Liver (tissue), 9 donors: ENCODE results near the gene SH3BP1. TPM values are rescaled to one million over a fixed set of nuclear protein-coding genes. Genes with fewer than 3 reads are reported as not detected.

Experiments
- DNase-seq: peaks from one replicate; pipeline ENCODE4 v3.0.0-alpha.2; 2017; ENCODE audit warnings: low spot score
- H3K27ac ChIP-seq, 2 donors: one replicate each; pipeline ENCODE4 v1.7.0; 2013; ENCODE audit warnings: inconsistent platforms in 2 of 2, low read length in 2 of 2, control low read depth in 1 of 2, low read depth in 1 of 2, mild to moderate bottlenecking in 1 of 2
- H3K27me3 ChIP-seq, 4 donors: one replicate each; pipeline versions ENCODE4 v1.6.1 to v1.7.0; 2013; ENCODE audit warnings: low read length in 3 of 4, inconsistent platforms in 1 of 4, mild to moderate bottlenecking in 1 of 4, moderate library complexity in 1 of 4; ENCODE audit not compliant: control insufficient read depth in 4 of 4, insufficient read depth in 4 of 4
- H3K36me3 ChIP-seq, 4 donors: one replicate each; pipeline versions ENCODE4 v1.6.1 to v1.7.0; 2013; ENCODE audit warnings: low read length in 3 of 4, mild to moderate bottlenecking in 3 of 4, low read depth in 1 of 4, moderate library complexity in 1 of 4; ENCODE audit not compliant: control insufficient read depth in 4 of 4, insufficient read depth in 3 of 4
- H3K4me1 ChIP-seq, 4 donors: one replicate each; pipeline versions ENCODE4 v1.6.1 to v1.7.0; 2013; ENCODE audit warnings: low read length in 3 of 4, mild to moderate bottlenecking in 3 of 4, moderate library complexity in 1 of 4; ENCODE audit not compliant: control insufficient read depth in 4 of 4, insufficient read depth in 4 of 4
- H3K4me3 ChIP-seq, 3 donors: one replicate each; pipeline versions ENCODE4 v1.6.1 to v1.7.0; 2013; ENCODE audit warnings: low read length in 3 of 3, control low read depth in 1 of 3, low read depth in 1 of 3, mild to moderate bottlenecking in 1 of 3
- H3K9ac ChIP-seq, 2 donors: one replicate each; pipeline ENCODE4 v1.7.0; 2013; ENCODE audit warnings: low read length in 2 of 2, mild to moderate bottlenecking in 2 of 2, moderate library complexity in 2 of 2, control low read depth in 1 of 2, low read depth in 1 of 2
- H3K9me3 ChIP-seq, 4 donors: one replicate each; pipeline versions ENCODE4 v1.6.1 to v1.7.0; 2013; ENCODE audit warnings: low read length in 3 of 4; ENCODE audit not compliant: control insufficient read depth in 4 of 4
- EGR1 ChIP-seq, 2 donors: IDR thresholded peaks; 2 replicates each; pipeline ENCODE4 v1.6.1; 2016 to 2018; ENCODE audit warnings: antibody characterized with exemption in 2 of 2, low read depth in 2 of 2
- FOXA1 ChIP-seq: IDR thresholded peaks from 2 replicates; pipeline ENCODE4 v1.6.1; 2016; ENCODE audit warnings: antibody characterized with exemption
- HNF4A ChIP-seq, 2 donors: conservative IDR thresholded peaks; 2 replicates each; pipeline ENCODE4 v1.6.1; 2016; ENCODE audit warnings: antibody characterized with exemption in 2 of 2, mild to moderate bottlenecking in 2 of 2
- RXRA ChIP-seq, 2 donors: IDR thresholded peaks; 2 replicates each; pipeline ENCODE4 v1.6.1; 2017 to 2018; ENCODE audit warnings: antibody characterized with exemption in 2 of 2, mild to moderate bottlenecking in 1 of 2
- SP1 ChIP-seq: IDR thresholded peaks from 2 replicates; pipeline ENCODE4 v1.6.1; 2018; ENCODE audit warnings: antibody characterized with exemption, mild to moderate bottlenecking
- TAF1 ChIP-seq: conservative IDR thresholded peaks from 2 replicates; pipeline ENCODE4 v1.6.1; 2016; ENCODE audit warnings: antibody characterized with exemption, mild to moderate bottlenecking
- ZBTB33 ChIP-seq: IDR thresholded peaks from 2 replicates; pipeline ENCODE4 v1.6.1; 2016; ENCODE audit warnings: antibody characterized with exemption
- WGBS: extraction: QIAGEN DNeasy Blood & Tissue Kit; methylation state at CpG from one replicate; pipeline ENCODE4 v1.1.7; 2013; 5-methylcytosine and 5-hydroxymethylcytosine counted together
- polyA plus RNA-seq, 2 donors: library from polyadenylated mRNA; stranded (reverse) in 1 of 2; unstranded in 1 of 2; fragments of 200-250 nt in 1 of 2; fragments of >200 nt in 1 of 2; fragmentation: Nextera tagmentation in 1 of 2; extraction: Ambion mirVana in 1 of 2; gene quantifications; one replicate each; pipeline versions ENCODE4 v1.2.1 to v1.2.3, GENCODE V29; 2013 to 2015
- total RNA-seq, 2 donors: library from RNA; depleted of rRNA; stranded (reverse); fragments of >200 nt; gene quantifications; one replicate each; pipeline ENCODE4 v1.2.3, GENCODE V29; 2014
- TF ChIP-seq, protein P1 (sequence below): IDR thresholded peaks from 2 replicates; pipeline ENCODE4 v1.6.1; 2016; ENCODE audit warnings: antibody characterized with exemption, mild to moderate bottlenecking
- TF ChIP-seq, protein P2 (sequence below): fragments of 150-350 bp; IDR thresholded peaks from 2 replicates; pipeline ENCODE4 v1.5.1; 2017; ENCODE audit warnings: improper control_type of control experiment, low read depth, low read length; ENCODE audit not compliant: missing input control
- donor health status: healthy.
- donor health status: healthy.
- donor health status: healthy.
- donor health status: healthy.
- donor health status: healthy.

SH3BP1 gene
- total and polyA plus RNA-seq, 4 donors: 0.24 to 8.2 (median 2.7) TPM

GRCh38 chr22:37616201-37617083 lies 23.0 kb upstream of the SH3BP1 start:
- Histone ChIP-seq H3K36me3 (peaks cover 5 to 48% (median 20%) of the 10 kb centered on the region in 4 donors), H3K9ac (no peak overlapping the region), H3K4me3 (no peak overlapping the region), H3K4me1 (peaks cover 0 to 4% (median 0%) of the 10 kb centered on the region in 4 donors), H3K27ac (no peak overlapping the region), H3K27me3 (no peaks in the 10 kb centered on the region), H3K9me3 (no peaks in the 10 kb centered on the region)
- WGBS: 95% methylated on average over 27 of the region's 27 CpGs
- TF ChIP-seq FOXA1: no peak
- TF ChIP-seq EGR1 (IDR thresholded peaks at IDR 0.05; ENCODE audit: low read depth in 2 of 2): no peak
- no peak for TF ChIP-seq RXRA (IDR thresholded peaks at IDR 0.05)
- TF ChIP-seq SP1: no peak
- TF ChIP-seq ZBTB33: no peak
- TF ChIP-seq HNF4A (conservative IDR thresholded peaks at IDR 0.05): no peak
- no peak for TF ChIP-seq TAF1
- TF ChIP-seq, protein P1, sequence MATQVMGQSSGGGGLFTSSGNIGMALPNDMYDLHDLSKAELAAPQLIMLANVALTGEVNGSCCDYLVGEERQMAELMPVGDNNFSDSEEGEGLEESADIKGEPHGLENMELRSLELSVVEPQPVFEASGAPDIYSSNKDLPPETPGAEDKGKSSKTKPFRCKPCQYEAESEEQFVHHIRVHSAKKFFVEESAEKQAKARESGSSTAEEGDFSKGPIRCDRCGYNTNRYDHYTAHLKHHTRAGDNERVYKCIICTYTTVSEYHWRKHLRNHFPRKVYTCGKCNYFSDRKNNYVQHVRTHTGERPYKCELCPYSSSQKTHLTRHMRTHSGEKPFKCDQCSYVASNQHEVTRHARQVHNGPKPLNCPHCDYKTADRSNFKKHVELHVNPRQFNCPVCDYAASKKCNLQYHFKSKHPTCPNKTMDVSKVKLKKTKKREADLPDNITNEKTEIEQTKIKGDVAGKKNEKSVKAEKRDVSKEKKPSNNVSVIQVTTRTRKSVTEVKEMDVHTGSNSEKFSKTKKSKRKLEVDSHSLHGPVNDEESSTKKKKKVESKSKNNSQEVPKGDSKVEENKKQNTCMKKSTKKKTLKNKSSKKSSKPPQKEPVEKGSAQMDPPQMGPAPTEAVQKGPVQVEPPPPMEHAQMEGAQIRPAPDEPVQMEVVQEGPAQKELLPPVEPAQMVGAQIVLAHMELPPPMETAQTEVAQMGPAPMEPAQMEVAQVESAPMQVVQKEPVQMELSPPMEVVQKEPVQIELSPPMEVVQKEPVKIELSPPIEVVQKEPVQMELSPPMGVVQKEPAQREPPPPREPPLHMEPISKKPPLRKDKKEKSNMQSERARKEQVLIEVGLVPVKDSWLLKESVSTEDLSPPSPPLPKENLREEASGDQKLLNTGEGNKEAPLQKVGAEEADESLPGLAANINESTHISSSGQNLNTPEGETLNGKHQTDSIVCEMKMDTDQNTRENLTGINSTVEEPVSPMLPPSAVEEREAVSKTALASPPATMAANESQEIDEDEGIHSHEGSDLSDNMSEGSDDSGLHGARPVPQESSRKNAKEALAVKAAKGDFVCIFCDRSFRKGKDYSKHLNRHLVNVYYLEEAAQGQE: no peak
- DNase-seq: no peak

DNA sequence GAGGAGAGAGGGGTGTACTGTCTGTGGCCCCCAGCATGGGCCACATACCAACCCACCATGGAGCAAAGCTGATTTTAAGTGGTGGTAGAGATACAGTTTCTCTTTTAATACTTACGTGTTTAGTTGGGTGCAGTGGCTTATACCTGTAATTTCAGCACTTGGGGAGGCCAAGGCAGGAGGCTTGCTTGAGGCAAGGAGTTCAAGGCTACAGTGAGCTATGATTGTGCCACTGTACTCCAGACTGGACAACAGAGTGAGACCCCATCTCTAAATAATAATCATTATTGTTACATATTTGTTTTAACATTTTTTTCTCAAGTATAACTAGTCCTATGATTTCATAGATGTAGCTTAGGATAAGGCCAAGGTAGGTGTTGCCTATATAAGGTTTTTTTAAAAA lies 22.0 kb upstream of the SH3BP1 start:
- TF ChIP-seq, protein P2, sequence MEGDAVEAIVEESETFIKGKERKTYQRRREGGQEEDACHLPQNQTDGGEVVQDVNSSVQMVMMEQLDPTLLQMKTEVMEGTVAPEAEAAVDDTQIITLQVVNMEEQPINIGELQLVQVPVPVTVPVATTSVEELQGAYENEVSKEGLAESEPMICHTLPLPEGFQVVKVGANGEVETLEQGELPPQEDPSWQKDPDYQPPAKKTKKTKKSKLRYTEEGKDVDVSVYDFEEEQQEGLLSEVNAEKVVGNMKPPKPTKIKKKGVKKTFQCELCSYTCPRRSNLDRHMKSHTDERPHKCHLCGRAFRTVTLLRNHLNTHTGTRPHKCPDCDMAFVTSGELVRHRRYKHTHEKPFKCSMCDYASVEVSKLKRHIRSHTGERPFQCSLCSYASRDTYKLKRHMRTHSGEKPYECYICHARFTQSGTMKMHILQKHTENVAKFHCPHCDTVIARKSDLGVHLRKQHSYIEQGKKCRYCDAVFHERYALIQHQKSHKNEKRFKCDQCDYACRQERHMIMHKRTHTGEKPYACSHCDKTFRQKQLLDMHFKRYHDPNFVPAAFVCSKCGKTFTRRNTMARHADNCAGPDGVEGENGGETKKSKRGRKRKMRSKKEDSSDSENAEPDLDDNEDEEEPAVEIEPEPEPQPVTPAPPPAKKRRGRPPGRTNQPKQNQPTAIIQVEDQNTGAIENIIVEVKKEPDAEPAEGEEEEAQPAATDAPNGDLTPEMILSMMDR: no peak
- no peak for TF ChIP-seq FOXA1
- H3K27ac ChIP-seq: no peak overlapping the region
- no peak overlapping the region for H3K4me3 ChIP-seq
- 94% methylated on average over 1 of the region's 1 CpG for WGBS
- DNase-seq: no peak
- peaks cover 0 to 3% (median 0%) of the 10 kb centered on the region in 4 donors for H3K4me1 ChIP-seq
- no peaks in the 10 kb centered on the region for H3K9me3 ChIP-seq
- no peaks in the 10 kb centered on the region for H3K27me3 ChIP-seq
- H3K9ac ChIP-seq: no peak overlapping the region
- H3K36me3 ChIP-seq: peaks cover 7 to 50% (median 20%) of the 10 kb centered on the region in 4 donors
